Measurements from ENCODE around the gene SLC9A8.

SLC9A8 gene

GRCh38 chr20:49910340-49910706, 97.7 kb downstream of the SLC9A8 start:
- TF ChIP-seq CTCF (IDR thresholded peaks at IDR 0.05; ENCODE audit: control insufficient read depth, extremely low read depth, insufficient read depth): no peak
- DNase-seq (ENCODE audit: low read depth): no peak

DNA sequence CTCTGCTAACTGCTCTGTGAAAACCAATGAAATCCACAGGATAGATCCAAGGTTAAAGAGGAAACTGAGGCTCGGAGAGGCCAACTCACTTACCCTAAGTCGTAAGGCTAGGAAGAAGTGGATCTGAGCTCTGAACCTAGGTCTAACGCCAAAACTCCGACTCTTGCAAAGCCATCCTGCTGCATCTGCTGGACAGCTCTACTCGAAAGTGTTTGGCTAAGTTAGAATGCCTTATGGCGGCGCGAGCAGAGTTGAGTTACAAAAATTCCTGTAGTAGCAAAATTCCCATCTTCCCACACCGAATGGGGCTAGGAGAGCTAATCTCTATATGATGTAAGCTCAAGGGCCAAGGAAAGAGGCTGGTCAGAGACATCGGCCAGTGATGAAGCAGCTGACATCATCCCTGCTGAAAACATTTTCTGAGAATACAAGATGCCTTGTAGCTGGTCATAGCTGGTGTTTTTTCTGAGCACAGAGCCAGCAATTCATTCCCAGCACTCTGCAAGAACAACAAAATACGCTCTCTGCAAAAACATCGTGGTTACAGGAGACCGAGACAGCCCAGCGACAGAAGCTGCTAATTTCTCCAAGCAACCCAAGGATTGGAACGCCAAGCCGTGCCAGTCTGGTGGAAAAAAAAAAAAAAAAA, 100.9 kb downstream of the SLC9A8 start:
- no peak for DNase-seq (ENCODE audit: low read depth)
- no peak for TF ChIP-seq CTCF (IDR thresholded peaks at IDR 0.05; ENCODE audit: control insufficient read depth, extremely low read depth, insufficient read depth)
- peak overlapping the region; percentile 66 for H3K4me3 ChIP-seq (ENCODE audit: low read depth, low read length)

More at GRCh38 chr20:49910340-49910706, 97.7 kb downstream of the SLC9A8 start:
- peak overlapping the region; percentile 32 for H3K4me3 ChIP-seq (ENCODE audit: low read depth, low read length)

DNA sequence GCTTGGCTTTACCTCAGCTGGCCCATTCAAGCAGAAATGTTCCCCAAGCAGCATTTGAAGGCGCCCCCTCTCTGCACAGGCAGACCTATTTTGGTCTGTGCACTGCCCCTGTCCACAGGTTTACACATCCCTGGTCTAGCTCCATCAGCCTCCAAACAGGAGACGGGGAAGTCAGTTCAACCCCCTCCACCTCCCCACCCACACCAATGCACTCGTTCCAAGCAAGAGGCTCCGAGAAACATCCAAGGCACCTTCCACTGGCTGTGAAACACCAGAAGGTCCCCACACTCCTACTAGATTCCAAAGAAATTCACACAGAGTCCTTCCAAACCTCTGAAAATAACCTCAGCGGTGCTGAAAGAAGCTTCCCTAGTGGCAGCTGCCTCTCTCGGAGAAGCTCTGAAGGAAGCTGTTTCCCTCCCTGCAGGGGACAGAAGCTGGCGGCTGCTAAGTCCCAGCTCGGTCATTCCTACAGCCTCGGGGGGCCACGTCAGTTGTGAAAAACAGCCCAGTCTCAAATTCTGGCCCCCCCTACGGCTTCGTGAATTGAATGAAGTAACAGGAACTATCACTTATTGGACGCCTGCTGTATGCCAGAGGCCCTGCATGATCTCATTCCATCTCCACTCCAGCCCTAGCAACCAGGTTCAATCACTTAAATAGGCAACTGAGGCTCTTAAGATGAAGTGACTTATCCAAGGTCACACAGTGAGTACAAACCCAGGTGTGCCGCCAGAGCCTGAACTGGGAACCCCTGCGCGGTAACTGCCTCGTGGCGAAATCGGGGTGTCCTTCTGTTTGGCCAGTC, 101.9 kb downstream of the SLC9A8 start:
- peak; percentile 7; the same call in 1 of the 2 replicates for TF ChIP-seq CTCF (IDR thresholded peaks at IDR 0.05; ENCODE audit: control insufficient read depth, extremely low read depth, insufficient read depth)
- peak overlapping the region; percentile 66 for H3K4me3 ChIP-seq (ENCODE audit: low read depth, low read length)
- DNase-seq (ENCODE audit: low read depth): no peak

- peak overlapping the region; percentile 66 for H3K4me3 ChIP-seq (ENCODE audit: low read depth, low read length)
These were observed 102.4 kb downstream of the SLC9A8 start for GRCh38 chr20:49915118-49915379.

GRCh38 chr20:49915380-49916145, 102.9 kb downstream of the SLC9A8 start, which contains the start of gene SPATA2:
SPATA2 (minus strand) TSS chr20:49915529; CDS start chr20:49908490, 7,039 bp downstream.
- TF ChIP-seq CTCF (IDR thresholded peaks at IDR 0.05; ENCODE audit: control insufficient read depth, extremely low read depth, insufficient read depth): no peak
- peak; percentile 87 for DNase-seq (ENCODE audit: low read depth)
- peak within 1 kb of the TSS; percentile 66 for H3K4me3 ChIP-seq (ENCODE audit: low read depth, low read length)

More at GRCh38 chr20:49915118-49915379, 102.4 kb downstream of the SLC9A8 start:
- TF ChIP-seq CTCF (IDR thresholded peaks at IDR 0.05; ENCODE audit: control insufficient read depth, extremely low read depth, insufficient read depth): no peak
- DNase-seq (ENCODE audit: low read depth): no peak

GRCh38 chr20:49916146-49917002, 103.7 kb downstream of the SLC9A8 start:
- peak overlapping the region; percentile 66 for H3K4me3 ChIP-seq (ENCODE audit: low read depth, low read length)
- no peak for DNase-seq (ENCODE audit: low read depth)
- TF ChIP-seq CTCF (IDR thresholded peaks at IDR 0.05; ENCODE audit: control insufficient read depth, extremely low read depth, insufficient read depth): no peak

Measured in LNCaP clone FGC (cell line).